ENCODE data around the gene SLC22A31. TPM values are rescaled to one million over a fixed set of nuclear protein-coding genes. Genes with fewer than 3 reads are reported as not detected.

Gene SLC22A31
- total RNA-seq = 0.13 and 0.33 TPM in 2 replicates

GRCh38 chr16:89200124-89200849, at the start of gene SLC22A31:
Gene SLC22A31, minus strand, starts transcription at chr16:89200537. Its CDS starts 36 bp downstream, at chr16:89200501.

GRCh38 chr16:89217388-89218191, 17.3 kb upstream of the SLC22A31 start, which contains the start of gene ZNF778:
Gene ZNF778, plus strand, starts transcription at chr16:89217703. Its CDS starts 3,425 bp downstream, at chr16:89221128.

GRCh38 chr16:89171216-89172170, 28.8 kb downstream of the SLC22A31 start, which contains the start of gene CDH15:
Gene CDH15, plus strand, starts transcription at chr16:89171748. Its CDS starts 84 bp downstream, at chr16:89171832.

Other genes with a start within 250 kb of the SLC22A31 start
- not detected in 2 replicates for gene CBFA2T3, start 223.3 kb downstream of the SLC22A31 start, total RNA-seq
- 23.8 and 33.8 TPM in 2 replicates for gene ACSF3, start 106.7 kb downstream of the SLC22A31 start, total RNA-seq
- gene CDH15, start 28.8 kb downstream of the SLC22A31 start, total RNA-seq = 0.13 TPM in 1 of 2 replicates, not detected in the other
- gene ZNF778, start 17.2 kb upstream of the SLC22A31 start, total RNA-seq = 4.6 and 8.9 TPM in 2 replicates

Measured in mesangial cell (primary cell).